Stimulated activated effector memory CD8-positive, alpha-beta T cell treated with anti-CD3 and anti-CD28 coated beads, Interleukin-12 subunit alpha, Interleukin-12 subunit beta, amount 100 ng/mL, for 72 hours (primary cell): ENCODE data around the gene EPHB2.
"Not testable (repeated sequence)": the region's sequence is repeated elsewhere in the genome, so short reads cannot be mapped to it uniquely, and the experiment has no call there.

Experiments
- ATAC-seq: fragments of 150-1000 bp; cut with Tn5 transposase; 2 replicates; pipeline ENCODE4 v1.10.0; 2021
- DNase-seq, 2 donors: peaks; one replicate each; pipeline ENCODE4 v3.0.0; 2021 to 2022; ENCODE audit warnings: low spot score in 2 of 2
- H3K27ac Mint-ChIP-seq: one replicate; pipeline ENCODE4 v1.8.0; 2022; ENCODE audit warnings: mild to moderate bottlenecking, mixed read lengths
- H3K36me3 Mint-ChIP-seq: one replicate; pipeline ENCODE4 v1.8.0; 2022; ENCODE audit warnings: mild to moderate bottlenecking, mixed read lengths
- H3K4me1 Mint-ChIP-seq: one replicate; pipeline ENCODE4 v1.8.0; 2022; ENCODE audit warnings: mixed read lengths
- H3K4me3 Mint-ChIP-seq: one replicate; pipeline ENCODE4 v1.8.0; 2022; ENCODE audit warnings: mild to moderate bottlenecking, mixed read lengths
- H3K9me3 Mint-ChIP-seq: one replicate; pipeline ENCODE4 v1.8.0; 2022; ENCODE audit warnings: mixed read lengths

EPHB2 gene

DNA sequence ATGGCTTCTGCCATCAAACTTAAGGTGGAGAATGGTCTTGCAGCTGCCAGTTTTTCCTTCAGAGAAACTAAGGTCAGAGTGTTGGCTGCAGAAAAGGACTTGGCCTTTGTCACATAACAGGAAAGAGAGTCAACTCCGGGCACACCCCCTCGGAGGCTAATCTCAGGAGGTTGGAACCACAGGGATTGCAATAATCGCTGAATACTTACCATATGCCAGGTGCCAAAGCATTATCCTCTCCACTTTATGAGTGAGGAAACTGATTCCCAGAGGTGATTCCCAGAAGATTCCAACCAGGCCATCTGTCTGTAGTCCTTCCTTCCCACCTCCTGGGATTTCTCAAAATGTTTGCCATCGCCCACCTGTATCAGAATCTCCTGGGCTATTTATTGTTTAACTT is 208.0 kb downstream of the EPHB2 start:
- no peaks in the 10 kb centered on the region for H3K9me3 Mint-ChIP-seq
- H3K36me3 Mint-ChIP-seq: no peaks in the 10 kb centered on the region
- ATAC-seq: no peak
- no peaks in the 10 kb centered on the region for H3K4me1 Mint-ChIP-seq
- DNase-seq: no peak
- H3K27ac Mint-ChIP-seq: no peak overlapping the region
- no peak overlapping the region for H3K4me3 Mint-ChIP-seq

DNA sequence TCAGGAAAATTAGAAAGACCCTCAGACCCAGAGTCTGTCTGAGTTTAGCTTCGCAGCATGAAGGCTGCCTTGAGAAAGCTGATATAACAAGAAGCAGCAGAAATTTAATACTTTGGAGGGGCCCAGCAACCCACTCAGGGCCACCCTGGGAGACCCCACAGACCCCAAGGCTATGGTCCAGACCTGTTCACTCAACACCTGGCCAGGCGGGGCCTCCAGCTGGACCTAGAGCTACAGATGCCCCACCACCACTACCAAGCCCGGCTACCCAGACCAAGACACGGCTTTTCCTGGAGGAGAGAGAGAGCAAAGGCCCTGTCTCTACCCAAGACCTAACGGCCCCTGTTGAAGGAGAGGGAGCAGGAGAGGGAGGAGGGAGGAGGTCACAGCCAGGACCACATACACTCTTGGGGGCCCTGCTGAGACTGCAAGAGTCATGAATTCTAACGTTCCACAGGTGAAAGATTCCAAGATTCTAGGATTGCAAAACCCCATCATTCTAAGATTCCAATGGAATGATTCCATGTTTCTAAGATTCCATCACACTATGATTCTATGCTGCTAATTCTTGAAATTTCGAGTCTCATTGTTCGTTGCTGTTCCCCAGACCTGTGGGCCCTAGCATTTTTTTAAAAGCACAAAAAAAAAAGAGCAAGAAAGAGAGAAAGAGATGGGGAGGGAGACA is 208.8 kb downstream of the EPHB2 start:
- H3K27ac Mint-ChIP-seq: no peak overlapping the region
- H3K9me3 Mint-ChIP-seq: no peaks in the 10 kb centered on the region
- no peaks in the 10 kb centered on the region for H3K36me3 Mint-ChIP-seq
- H3K4me1 Mint-ChIP-seq: no peaks in the 10 kb centered on the region
- DNase-seq: no peak
- no peak for ATAC-seq
- no peak overlapping the region for H3K4me3 Mint-ChIP-seq

DNA sequence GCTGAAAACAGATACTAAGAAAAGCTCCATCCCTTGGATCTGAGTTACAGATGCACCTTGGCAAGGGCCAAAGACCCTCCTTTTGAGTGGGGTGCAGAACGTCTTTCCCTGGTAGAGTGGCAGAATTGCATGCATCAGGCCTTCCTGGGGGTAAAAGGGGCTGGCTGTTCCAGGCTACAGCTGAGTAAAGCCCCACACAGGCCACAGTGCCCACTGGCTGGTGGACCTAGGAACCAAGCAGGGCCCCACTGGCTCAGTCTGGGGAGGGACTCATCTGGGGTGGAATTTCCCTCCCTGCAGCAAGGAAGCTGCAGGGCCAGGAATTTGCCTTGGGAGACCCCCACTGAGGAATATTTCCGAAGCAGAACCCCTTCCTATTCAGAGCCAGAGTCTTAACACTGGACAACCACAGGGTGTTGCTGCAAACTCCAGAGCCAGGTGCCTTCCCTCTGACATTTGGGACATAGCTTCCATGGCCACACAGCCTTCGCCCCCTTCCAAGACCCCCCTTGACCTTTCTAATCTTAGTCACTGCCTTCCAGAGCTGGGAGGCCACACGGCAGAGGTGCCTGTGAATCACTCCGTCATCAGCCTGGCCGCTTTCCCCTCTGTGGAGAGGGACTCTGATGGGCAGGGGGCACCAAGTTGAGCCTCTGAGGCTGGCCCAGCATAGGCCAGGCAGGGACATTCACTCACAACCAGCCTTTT is 209.5 kb downstream of the EPHB2 start:
- H3K4me3 Mint-ChIP-seq: no peak overlapping the region
- H3K36me3 Mint-ChIP-seq: no peaks in the 10 kb centered on the region
- no peak for DNase-seq
- no peaks in the 10 kb centered on the region for H3K4me1 Mint-ChIP-seq
- H3K9me3 Mint-ChIP-seq: no peaks in the 10 kb centered on the region
- no peak for ATAC-seq
- H3K27ac Mint-ChIP-seq: no peak overlapping the region

DNA sequence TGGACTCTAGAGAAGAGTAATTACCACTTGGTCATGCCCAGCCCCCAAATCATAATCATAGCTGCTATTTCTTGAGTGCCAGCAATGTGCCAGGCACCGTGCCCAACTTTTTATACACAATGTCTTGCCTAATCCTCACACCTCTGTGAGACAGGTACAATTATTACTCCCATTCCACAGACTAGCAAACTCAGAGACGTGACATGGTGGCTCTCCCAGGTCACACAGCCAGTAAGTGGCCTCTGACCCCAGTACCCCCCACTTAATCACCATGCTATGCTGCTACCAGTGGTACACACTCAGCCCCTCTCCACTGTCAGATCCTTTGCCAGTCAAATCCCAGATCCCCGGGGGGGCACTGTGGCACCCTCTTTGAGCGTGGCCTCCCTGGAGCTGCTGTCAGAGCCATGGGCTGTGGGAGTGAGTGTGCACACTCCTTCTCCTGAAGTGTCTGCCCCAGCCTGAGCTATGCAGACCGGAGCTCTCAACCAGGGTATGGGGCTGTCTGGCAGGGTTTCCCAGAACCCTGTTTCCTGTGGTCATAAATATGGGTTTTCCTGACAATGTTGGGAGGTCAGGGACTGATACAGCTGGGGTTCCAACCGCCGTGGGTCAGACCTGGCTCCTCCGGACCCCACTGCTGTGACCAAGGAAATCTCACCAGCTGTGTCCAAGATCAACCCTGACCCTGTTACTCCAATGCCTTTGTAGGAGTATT is 210.3 kb downstream of the EPHB2 start:
- H3K27ac Mint-ChIP-seq: no peak overlapping the region
- no peaks in the 10 kb centered on the region for H3K9me3 Mint-ChIP-seq
- H3K4me3 Mint-ChIP-seq: no peak overlapping the region
- no peak for ATAC-seq
- no peaks in the 10 kb centered on the region for H3K4me1 Mint-ChIP-seq
- no peaks in the 10 kb centered on the region for H3K36me3 Mint-ChIP-seq
- no peak for DNase-seq

DNA sequence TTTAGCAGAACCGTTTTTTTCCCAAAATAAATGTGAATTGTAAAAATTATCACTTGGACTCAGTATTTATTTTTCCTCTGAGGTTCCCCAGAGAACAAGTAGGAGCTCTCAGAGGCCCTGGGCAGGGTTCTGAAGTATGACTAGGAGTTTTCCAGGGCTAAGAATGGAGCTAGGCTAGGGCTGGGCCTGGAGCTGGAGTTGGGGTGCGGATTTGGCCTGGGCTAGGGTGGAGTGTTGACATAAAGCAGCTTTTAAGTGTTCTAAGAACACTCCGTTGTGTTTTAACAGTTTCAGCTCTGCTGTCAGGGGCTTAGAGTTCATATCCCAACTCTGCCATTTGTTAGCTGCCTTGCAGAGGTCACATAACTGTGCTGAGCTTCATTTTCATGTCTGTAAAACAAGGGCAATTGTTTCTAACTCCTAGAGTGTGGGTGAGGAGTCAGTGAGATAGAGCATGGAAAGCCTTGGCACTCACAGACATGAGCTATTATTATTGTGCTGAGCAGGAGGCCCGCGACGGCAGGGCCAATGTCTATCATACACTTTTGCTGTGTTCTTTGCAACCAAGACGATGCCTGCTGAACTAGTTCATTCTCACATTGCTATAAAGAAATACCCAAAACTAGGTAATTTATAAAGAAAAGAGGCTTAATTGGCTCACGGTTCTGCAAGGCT is 210.9 kb downstream of the EPHB2 start:
- ATAC-seq (no peak), DNase-seq (no peak)
- Mint-ChIP-seq H3K27ac (no peak overlapping the region), H3K4me3 (no peak overlapping the region), H3K9me3 (no peaks in the 10 kb centered on the region), H3K4me1 (no peaks in the 10 kb centered on the region), H3K36me3 (no peaks in the 10 kb centered on the region)

DNA sequence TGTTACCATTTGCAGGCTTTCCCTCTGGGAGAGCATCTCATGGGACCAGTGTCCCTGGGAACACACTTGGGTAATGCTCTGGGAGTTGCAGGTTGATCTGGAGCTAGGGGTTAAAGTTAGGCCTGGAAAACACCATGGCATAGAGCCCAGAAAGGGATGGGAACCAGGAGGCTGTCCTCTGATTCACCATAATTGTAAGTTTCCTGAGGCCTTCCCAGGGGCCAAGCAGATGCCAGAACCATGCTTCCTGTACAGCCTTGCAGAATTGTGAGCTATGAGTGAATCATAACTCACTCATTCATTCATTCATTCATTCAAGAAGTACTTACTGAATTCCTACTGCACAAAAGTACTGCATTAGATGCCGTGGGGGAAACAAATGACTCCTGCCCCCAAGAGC is 212.0 kb downstream of the EPHB2 start:
- H3K4me1 Mint-ChIP-seq: no peaks in the 10 kb centered on the region
- H3K4me3 Mint-ChIP-seq: no peak overlapping the region
- no peak for DNase-seq
- no peaks in the 10 kb centered on the region for H3K9me3 Mint-ChIP-seq
- no peaks in the 10 kb centered on the region for H3K36me3 Mint-ChIP-seq
- ATAC-seq: no peak
- no peak overlapping the region for H3K27ac Mint-ChIP-seq

DNA sequence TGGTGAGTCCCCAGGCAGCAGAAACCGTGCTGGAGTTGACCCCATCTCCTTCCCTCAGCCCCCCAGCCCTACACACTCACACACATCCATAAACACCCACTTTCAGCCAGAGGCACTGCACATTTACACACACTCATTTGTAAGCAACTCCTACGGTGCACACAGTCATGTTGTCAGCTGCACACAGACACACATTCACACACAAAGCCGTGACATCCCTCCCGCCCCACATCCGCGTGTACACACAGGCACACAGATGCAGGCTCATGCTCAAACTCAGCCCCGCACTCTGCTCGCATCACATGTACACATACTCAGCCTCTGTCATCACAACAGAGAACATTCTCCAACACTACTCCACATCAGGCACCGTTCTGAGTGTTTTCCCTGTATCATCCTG is 214.5 kb downstream of the EPHB2 start:
- no peak for ATAC-seq
- no peaks in the 10 kb centered on the region for H3K9me3 Mint-ChIP-seq
- peaks cover 7% of the 10 kb centered on the region for H3K36me3 Mint-ChIP-seq
- no peaks in the 10 kb centered on the region for H3K4me1 Mint-ChIP-seq
- no peak overlapping the region for H3K27ac Mint-ChIP-seq
- no peak overlapping the region for H3K4me3 Mint-ChIP-seq
- DNase-seq: no peak

DNA sequence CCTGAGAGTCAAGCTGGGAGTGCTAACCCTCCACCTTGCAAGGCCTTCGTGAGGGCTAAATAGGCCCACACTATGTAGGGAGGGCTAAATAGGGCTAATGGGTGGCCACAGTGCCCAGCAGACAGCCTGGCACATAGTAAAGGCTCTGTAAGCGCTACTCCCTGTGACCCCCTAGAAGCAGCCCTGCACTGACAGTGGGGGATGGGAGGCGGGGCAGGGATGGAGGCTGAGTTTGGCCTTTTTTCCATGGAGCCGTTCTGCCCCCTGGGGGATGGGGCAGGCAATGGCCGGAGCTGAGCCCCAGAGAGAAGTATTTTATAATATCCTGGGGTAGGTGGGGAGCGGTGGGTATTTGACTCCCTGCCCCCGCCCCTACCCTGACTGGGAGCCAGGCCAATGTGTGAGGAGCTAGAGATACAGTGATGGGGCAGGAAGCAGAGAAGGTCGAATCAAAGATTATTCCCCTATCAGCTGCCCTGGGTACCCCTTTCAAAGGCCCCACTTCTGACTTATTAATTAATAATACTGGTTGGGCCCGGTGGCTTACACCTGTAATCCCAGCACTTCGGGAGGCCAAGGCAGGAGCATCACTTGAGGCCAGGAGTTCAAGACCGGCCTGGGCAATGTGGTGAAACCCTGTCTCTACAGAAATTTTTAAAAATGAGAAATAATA is 219.7 kb downstream of the EPHB2 start:
- H3K36me3 Mint-ChIP-seq: peaks cover 7% of the 10 kb centered on the region
- H3K4me1 Mint-ChIP-seq: no peaks in the 10 kb centered on the region
- peak in 1 of 2 donors; percentile 63 for DNase-seq
- peak; percentile 50 for ATAC-seq
- H3K4me3 Mint-ChIP-seq: no peak overlapping the region
- H3K27ac Mint-ChIP-seq: no peak overlapping the region
- H3K9me3 Mint-ChIP-seq: no peaks in the 10 kb centered on the region

DNA sequence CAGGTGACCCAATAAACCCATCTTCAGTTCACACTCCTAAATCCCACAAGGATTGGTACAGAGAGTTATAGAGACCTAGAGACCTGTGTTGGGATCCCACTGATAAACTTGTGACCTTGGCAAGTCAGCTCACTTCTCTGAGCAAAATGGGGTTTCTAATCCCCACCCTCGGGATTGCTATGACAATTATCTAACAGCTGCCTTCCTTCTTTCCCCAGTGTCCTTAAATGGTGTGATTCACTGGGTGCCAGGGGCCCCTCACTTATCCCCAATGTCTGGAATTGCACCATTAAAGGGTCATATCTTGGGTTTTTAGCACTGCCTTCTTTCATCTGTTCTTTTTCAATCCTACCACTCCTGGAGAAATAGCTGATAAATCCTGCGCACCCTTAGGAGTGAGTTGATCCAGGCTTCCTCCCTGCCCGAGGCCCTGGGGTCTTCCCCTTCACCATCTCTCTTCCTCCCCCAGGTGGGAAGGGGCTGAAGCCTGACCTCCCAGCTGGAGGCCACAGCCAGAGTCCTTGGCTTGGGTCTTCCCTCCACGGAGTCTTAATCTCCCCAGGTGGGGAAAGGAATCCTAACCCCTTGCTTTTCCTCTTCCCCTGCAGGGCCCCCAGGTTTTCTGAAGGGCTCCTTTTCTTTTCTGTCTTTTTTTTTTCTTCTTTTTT is 222.3 kb downstream of the EPHB2 start:
- ATAC-seq: no peak

DNA sequence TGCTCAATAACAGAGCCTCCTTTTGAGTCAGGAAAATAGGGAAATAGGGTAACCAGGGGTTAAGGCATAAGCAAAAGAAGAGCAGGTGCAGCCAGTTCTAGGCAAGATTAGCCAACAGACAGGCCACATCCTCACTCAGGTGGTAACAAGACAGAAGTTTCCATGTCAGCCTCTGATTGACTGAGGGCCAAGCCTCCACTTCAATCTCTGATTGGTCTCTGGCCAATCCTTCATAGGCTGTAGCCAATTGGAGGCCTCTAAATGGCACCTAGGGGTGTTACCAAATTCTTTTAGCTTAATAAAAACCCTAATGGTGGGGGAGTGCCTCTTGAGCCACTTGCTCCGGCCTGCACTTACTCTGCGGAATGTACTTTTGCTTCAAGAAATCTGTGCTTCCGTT is 224.8 kb downstream of the EPHB2 start:
- H3K9me3 Mint-ChIP-seq: peaks cover 2% of the 10 kb centered on the region
- H3K36me3 Mint-ChIP-seq: no peaks in the 10 kb centered on the region
- H3K4me3 Mint-ChIP-seq: no peak overlapping the region
- H3K4me1 Mint-ChIP-seq: no peaks in the 10 kb centered on the region
- no peak for ATAC-seq
- no peak for DNase-seq
- H3K27ac Mint-ChIP-seq: no peak overlapping the region

More for the DNA sequence above, 222.3 kb downstream of the EPHB2 start:
- Mint-ChIP-seq H3K27ac (no peak overlapping the region), H3K36me3 (peaks cover 7% of the 10 kb centered on the region), H3K4me3 (no peak overlapping the region), H3K9me3 (no peaks in the 10 kb centered on the region), H3K4me1 (no peaks in the 10 kb centered on the region)
- DNase-seq: no peak

DNA sequence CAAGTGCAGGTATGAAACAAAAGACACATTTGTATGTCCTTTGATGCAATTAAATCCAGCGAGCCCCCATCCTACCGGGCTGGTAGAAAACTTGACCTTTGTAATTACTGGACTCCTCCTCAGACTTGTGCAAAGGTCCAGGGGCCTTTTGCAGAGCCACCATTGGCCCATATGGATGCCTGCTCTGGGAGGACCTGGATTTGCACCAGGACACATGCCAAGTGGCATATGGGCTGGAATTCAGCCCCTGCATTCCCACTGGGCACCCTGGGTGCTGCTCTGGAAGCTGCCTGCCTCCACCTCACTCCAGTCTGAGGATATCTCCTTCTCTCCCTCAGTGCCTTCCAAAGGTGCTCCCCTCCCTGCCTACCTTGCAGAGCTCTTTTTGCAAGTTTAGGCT is 226.0 kb downstream of the EPHB2 start:
- Mint-ChIP-seq H3K4me1 (no peaks in the 10 kb centered on the region), H3K36me3 (no peaks in the 10 kb centered on the region), H3K27ac (no peak overlapping the region), H3K9me3 (peaks cover 4% of the 10 kb centered on the region), H3K4me3 (no peak overlapping the region)
- ATAC-seq: no peak
- DNase-seq: no peak

DNA sequence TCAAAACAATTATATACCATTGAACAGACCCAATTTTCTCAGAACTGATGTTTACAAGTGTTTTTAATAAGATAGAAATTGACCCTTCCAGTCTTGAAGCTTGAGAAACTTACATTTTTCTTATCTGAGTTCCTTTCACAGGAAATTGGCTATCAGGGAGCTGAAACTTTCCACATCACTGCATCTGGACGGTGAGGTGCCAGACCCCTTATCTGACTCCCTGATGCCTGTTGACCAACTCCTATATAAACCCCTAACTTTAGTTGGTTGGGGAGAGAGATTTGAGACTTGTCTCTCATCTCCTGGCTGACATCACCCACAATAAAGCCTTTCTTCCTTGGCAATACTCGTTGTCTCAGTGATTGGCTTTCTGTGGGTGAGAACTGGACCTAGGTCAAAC is 230.6 kb downstream of the EPHB2 start:
- Mint-ChIP-seq H3K36me3 (no peaks in the 10 kb centered on the region), H3K9me3 (peaks cover 4% of the 10 kb centered on the region), H3K27ac (no peak overlapping the region), H3K4me1 (no peaks in the 10 kb centered on the region), H3K4me3 (no peak overlapping the region)
- ATAC-seq: no peak
- DNase-seq: no peak

DNA sequence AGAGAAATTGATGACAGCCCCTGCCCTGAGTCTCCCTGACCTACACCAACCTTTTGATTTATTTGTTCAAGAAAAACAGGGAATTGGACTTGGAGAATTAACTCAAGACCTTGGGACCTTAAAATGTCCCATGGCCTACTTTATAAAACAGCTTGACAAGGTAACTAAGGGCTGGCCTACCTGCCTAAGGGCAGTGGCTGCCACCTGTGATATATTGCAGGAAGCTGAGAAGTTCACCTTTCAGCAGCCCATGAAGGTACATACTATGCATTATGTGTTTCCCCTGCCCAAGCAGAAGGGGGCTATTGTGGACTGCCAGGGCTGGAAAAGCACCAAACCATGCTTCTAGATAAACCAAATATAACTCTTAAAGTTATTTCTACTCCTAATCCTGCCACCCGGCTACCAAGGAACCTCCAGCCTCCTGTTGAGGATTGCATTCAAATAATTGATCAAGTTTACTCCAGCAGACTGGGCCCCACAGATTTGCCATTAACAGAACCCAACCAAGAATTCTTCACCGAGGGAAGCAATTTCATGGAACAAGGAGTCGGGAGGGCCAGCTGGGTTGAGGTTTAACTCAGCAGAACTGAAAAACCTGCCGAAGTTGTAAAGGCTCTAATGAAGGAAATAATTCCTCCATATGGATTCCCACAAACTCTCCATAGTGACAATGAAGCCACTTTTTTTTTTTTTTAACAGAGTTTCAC is 233.9 kb downstream of the EPHB2 start:
- Mint-ChIP-seq H3K27ac (no peak overlapping the region), H3K9me3 (peaks cover 4% of the 10 kb centered on the region), H3K4me1 (no peaks in the 10 kb centered on the region), H3K4me3 (no peak overlapping the region), H3K36me3 (no peaks in the 10 kb centered on the region)
- DNase-seq (no peak), ATAC-seq (no peak)

DNA sequence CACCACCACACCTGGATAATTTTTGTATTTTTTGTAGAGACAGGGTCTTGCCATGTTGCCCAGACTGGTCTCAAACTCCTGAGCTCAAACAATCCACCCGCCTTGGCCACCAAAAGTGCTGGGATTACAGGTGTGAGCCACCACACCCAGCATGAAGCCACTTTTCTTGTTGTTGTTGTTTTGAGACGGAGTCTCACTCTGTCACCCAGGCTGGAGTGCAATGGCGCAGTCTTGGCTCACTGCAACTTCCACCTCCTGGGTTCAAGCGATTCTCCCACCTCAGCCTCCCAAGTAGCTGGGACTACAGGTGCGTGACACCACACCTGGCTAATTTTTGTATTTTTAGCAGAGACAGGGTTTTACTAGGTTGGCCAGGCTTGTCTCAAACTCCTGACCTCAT is 234.5 kb downstream of the EPHB2 start:
- DNase-seq, H3K9me3 Mint-ChIP-seq, ATAC-seq, H3K4me3 Mint-ChIP-seq, H3K4me1 Mint-ChIP-seq, H3K27ac Mint-ChIP-seq, H3K36me3 Mint-ChIP-seq: not testable (repeated sequence)
